CD1c-positive myeloid dendritic cell (primary cell): ENCODE measurements around the gene OR2H2.
A peak's percentile ranks its signal among the peaks of the same experiment; 100 is the strongest.

ENCODE experiments used
- DNase-seq: peaks from one replicate; pipeline ENCODE4 v3.0.0-alpha.2; 2016; ENCODE audit errors: extremely low spot score

Gene OR2H2

GRCh38 chr6:29584821-29585220 is at the start of gene OR2H2:
Gene OR2H2 (plus strand): TSS chr6:29585121. CDS start chr6:29587945, 2,824 bp downstream.
- DNase-seq, result no peak

GRCh38 chr6:29537714-29538403 is 47.1 kb upstream of the OR2H2 start:
- no peak for DNase-seq

- DNase-seq, result no peak
Measured at GRCh38 chr6:29547573-29547972, 37.3 kb upstream of the OR2H2 start.

- peak; percentile 87 for DNase-seq
Measured at GRCh38 chr6:29552512-29553051, 32.3 kb upstream of the OR2H2 start.

- peak; percentile 42 for DNase-seq
Measured at GRCh38 chr6:29553268-29554057, 31.5 kb upstream of the OR2H2 start.

GRCh38 chr6:29554764-29555163 is 30.2 kb upstream of the OR2H2 start:
- no peak for DNase-seq

- DNase-seq, result no peak
Measured at GRCh38 chr6:29557320-29557719, 27.6 kb upstream of the OR2H2 start.

- no peak for DNase-seq
Measured at GRCh38 chr6:29558439-29559079, 26.4 kb upstream of the OR2H2 start.

- DNase-seq, result no peak
Measured at GRCh38 chr6:29559524-29560287, 25.2 kb upstream of the OR2H2 start, which contains the start of gene UBD. Gene UBD (minus strand): TSS chr6:29559732. CDS start chr6:29559701, 31 bp downstream.

GRCh38 chr6:29561091-29561490 is 23.8 kb upstream of the OR2H2 start:
- no peak for DNase-seq

- DNase-seq, result no peak
Measured at GRCh38 chr6:29561606-29562181, 23.2 kb upstream of the OR2H2 start.

GRCh38 chr6:29563435-29563965 is 21.4 kb upstream of the OR2H2 start:
- DNase-seq, result peak; percentile 12

GRCh38 chr6:29564875-29565274 is 20.0 kb upstream of the OR2H2 start:
- peak; percentile 5 for DNase-seq

- DNase-seq, result no peak
Measured at GRCh38 chr6:29566856-29567255, 18.1 kb upstream of the OR2H2 start.

- no peak for DNase-seq
Measured at GRCh38 chr6:29567541-29567940, 17.4 kb upstream of the OR2H2 start.

- DNase-seq, result no peak
Measured at GRCh38 chr6:29567991-29568390, 16.9 kb upstream of the OR2H2 start.

- DNase-seq, result no peak
Measured at GRCh38 chr6:29576056-29576455, 8.9 kb upstream of the OR2H2 start.

GRCh38 chr6:29577544-29577943 is 7.4 kb upstream of the OR2H2 start:
- no peak for DNase-seq

- peak; percentile 54 for DNase-seq
Measured at GRCh38 chr6:29589423-29590048, 4.6 kb downstream of the OR2H2 start.

- peak; percentile 2 for DNase-seq
Measured at GRCh38 chr6:29590218-29590808, 5.4 kb downstream of the OR2H2 start.
